GM12891 (cell line): ENCODE data around the gene PIP4K2C.

ENCODE experiments used
- POLR2A ChIP-seq: IDR thresholded peaks from 2 replicates; pipeline ENCODE4 v1.6.1; 2011; ENCODE audit warnings: low read depth, low read length, control low read depth
- POLR2AphosphoS5 ChIP-seq: IDR thresholded peaks from 2 replicates; pipeline ENCODE4 v1.6.1; 2011; ENCODE audit warnings: low read depth, low read length, control low read depth
- POU2F2 ChIP-seq: IDR thresholded peaks from 2 replicates; pipeline ENCODE4 v1.6.1; 2011; ENCODE audit warnings: low read depth, mild to moderate bottlenecking, control low read depth, low read length, moderate library complexity
- SPI1 ChIP-seq: IDR thresholded peaks from 2 replicates; pipeline ENCODE4 v1.6.1; 2011; ENCODE audit warnings: low read depth, low read length, control low read depth
- TAF1 ChIP-seq: IDR thresholded peaks from 2 replicates; pipeline ENCODE4 v1.6.1; 2011; ENCODE audit warnings: low read depth, low read length, control low read depth

DNA sequence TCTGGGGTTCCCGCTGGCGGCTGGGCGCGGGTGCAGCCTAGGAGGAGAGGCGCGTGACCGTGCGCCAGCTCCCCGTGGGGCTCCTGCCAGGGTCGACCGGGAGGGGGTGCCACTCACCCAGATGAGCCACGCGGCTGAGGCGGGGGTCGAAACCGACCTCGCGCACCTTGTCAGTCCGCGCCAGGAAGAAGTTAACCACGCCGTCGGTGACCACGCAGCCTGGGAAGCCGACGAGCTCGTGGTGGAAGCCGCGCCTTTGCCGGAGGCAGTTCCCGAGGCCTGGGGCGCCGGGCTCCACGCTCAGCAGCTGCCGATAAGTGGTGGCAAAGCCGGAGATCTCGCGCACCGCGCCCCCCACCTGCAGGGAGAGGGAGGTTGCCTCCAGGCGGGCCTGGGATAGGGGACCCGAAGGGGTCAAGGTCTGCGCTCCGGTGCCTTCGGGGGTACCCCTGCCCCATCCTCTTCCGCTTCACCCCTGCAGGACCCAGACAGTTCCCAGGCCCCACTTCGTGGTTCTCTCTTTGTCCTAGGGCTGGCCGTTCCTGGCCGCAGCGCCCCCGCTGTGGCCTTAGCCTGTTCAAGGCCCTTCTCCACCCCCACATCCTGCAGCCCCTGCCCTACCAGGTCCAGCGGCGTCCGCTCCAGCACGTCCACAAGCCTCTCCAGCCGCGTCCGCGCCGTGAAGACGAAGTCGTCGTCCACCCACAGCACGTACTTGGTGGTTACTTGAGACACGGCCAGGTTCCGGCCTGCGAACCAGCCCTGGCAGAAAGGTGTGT is 36.7 kb downstream of the PIP4K2C start:
- no peak for TF ChIP-seq POLR2A
- no peak for TF ChIP-seq POLR2AphosphoS5
- no peak for TF ChIP-seq TAF1
- no peak for TF ChIP-seq SPI1
- TF ChIP-seq POU2F2, result no peak
